HG02642 (cell line): ENCODE data around the gene SIDT1.
"Not testable (repeated sequence)": the region's sequence is repeated elsewhere in the genome, so short reads cannot be mapped to it uniquely, and the experiment has no call there.

ENCODE experiments used
- ATAC-seq: cut with Tn5 transposase; IDR thresholded peaks from one replicate; pipeline ENCODE4 v1.9.1; 2021; ENCODE audit warnings: mild to moderate bottlenecking; ENCODE audit not compliant: unreplicated experiment, poor library complexity

Gene SIDT1

DNA sequence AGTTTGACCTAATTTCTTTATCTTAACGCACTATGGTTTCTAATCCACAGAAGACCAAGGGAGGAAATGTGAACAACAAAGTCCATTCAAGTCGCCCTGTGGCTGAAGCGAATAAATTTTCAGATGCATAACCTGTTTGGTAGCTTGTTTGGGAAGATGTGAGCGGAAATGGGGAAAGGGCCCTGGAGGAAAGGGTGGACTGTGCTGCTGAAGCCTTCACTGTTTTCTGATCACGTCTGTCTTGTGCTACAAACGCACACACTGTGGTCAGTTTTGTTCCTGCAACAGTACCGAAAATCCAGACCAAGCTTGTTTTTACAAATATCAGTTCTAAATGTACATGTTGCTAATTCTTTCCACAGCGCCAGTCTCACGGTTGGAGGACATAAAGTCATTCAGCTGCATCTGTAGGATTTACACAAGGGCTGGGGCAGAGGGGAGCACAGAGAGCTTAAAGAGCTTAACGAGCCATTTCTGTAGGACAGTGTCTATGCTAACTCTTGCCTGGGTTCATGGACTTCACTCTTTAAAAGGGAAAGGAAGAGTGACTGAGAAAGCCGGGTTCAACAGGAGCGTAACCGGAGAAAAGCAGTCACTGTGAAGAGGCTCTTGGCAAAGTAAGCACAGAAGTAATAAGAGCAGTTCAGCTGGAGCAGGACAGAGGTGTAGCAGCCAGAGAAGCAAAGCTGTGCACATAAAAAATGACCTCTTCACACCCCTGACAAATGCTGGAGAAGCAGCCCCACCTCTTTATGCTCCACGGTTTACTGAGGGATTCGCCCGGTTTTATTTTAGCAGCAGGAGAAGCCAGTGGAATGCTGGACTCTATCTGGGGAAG, 97.4 kb downstream of the SIDT1 start:
- no peak for ATAC-seq

DNA sequence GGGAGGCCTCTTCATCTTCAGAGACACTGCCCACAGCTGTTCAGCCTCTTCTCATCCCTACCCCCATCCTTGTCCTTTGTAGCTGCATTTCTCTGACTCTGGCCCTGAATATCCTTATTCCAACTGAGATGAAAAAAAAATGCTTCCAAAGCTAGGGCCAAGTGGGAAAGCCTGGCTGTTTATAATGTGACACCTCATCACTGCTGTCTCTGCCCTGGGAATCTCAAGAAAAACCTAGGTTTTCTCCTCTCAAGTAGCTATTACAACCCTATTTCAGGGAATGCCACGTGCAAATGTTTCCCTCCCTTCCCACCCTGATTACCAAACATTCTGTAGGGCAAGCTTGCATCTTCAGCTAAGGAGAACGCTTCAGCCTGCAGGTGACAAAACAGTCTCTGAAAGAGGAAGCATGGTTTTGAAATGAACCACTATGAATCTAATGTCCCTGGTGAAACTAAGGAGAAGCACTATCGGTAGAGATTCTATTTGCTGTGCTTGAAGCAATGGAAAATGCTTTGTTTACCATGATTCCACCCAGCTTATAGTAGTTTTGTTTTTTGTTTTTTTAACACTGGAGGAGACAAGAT, 98.7 kb downstream of the SIDT1 start:
- no peak for ATAC-seq

DNA sequence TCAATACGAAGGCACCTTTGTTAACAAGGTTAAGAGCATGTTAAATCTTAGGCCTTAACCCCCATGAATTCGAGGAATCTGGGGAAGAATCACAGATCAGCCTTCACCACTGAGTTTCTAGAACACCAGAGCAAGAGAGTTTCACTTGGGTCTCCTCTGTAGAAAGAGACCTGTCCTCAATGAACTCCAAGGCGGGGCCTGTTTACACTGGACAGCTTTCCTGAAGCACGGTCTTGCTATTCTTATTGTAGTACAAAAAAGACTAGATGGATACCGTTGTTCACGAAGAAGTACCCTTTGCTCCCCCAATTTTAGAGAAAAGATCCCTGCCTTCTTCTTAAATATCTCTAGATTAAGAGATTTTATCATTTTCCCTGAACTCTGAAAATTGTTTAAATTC, 99.2 kb downstream of the SIDT1 start:
- no peak for ATAC-seq

DNA sequence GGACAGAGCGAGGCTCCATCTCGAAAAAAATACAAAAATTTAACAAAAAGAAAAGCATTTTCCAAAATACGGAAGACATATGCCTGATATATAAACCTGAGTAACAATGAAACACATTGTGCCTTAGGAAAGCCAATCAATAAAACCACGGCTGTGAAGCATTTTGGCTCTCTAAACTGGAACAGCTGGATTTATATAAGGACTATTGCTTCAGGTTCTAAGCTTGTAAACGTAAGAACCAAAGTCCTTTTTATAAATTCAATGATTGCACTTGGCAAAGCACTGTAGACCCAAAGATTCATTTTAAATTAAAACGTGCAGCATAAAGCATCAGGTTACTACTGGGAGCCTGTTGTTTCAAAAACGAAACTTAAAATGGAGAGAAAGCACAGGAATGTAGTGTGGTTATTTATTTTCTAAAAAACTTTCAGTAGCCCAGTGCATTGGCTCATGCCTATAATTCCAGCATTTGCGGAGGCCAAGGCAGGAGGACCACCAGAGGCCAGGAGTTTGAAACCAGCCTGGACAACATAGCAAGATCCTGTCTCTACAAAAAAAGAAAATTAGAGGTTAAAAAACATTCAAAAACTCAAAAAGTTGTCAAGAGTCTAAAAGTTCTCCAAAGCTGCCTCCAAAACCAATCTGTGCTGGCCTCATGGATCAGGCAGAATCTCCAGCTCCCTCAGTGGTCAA, 102.6 kb downstream of the SIDT1 start:
- no peak for ATAC-seq

DNA sequence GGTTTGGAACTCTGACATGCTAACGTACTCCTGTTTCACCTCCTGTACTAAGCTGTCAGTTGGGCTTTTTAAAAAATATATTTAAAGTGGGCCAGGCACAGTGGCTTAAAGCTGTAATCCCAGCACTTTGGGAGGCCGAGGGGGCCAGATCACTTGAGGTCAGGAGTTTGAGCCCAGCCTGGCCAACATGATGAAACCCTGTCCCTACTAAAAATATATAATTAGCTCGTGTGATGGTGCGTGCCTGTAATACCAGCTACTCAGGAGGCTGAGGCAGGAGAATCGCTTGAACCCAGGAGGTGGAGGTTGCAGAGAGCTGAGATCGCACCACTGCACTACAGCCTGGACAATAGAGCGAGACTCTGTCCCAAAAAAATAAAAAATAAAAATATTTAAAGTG, 103.7 kb downstream of the SIDT1 start:
- ATAC-seq: not testable (repeated sequence)

DNA sequence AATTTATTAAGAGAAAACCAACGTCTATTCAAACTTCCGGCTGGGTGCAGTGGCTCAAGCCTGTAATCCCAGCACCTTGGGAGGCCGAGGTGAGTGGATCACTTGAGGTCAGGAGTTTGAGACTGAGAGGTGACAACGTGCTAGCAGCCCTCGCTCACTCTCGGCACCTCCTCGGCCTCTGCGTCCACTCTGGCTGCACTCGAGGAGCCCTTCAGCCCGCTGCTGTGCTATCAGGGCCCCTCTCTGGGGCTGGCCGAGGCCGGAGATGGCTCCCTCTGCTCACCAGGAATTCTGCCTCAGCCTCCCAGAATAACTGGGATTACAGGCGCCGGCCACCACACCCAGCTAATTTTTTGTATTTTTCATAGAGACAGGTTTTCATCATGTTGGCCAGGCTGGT, 105.4 kb downstream of the SIDT1 start:
- ATAC-seq: no peak

DNA sequence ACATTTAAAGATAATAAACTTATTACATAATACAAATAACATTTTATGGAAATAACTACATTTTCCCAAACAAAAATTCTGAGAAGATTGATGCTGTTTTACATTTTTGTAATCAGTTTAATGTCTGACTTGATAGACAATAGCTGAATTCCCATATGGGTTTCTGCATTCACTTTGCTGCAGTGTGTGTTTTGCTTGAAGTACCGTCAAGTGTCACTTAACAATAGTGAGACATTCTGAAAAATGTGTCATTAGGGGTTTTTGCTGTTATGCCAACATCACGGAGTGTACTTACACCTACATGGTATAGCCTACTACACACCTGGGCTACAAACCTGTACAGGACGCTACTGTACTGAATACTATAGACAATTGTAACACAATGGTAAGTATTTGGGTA, 106.6 kb downstream of the SIDT1 start:
- ATAC-seq: no peak

DNA sequence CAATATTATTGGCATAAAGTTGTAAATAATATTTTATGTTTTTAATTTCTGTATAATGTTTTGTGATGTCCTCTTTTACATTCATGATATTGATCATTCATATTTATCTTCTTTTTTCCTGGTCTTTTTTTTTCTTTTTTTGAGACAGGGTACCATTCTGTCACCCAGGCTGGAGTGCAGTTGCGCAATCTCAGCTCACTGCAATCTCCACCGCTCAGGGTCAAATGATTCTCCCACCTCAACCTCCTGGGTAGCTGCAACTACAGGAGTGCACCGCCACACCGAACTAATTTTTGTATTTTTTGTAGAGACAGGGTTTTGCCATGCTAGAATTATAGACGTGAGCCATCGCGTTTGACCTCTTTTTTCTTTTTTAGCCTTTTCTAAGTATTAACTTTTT, 111.2 kb downstream of the SIDT1 start:
- no peak for ATAC-seq

DNA sequence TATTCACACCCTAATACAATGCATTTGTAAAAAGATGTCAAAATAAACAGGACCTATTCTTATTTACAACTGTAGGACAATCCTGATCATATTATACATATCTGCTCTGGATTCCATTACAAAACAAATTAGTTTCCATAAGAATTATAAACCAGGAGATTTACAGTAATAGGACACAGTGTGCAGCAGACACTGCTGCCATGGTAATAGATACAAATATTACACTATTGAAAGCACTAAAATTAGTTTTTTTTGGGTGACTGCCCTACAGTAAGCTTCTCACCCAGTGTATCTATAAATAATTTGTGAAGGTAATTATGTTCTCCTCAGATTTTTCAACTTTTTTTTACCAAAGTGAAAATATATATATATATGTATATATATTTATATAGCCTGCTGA, 116.2 kb downstream of the SIDT1 start:
- no peak for ATAC-seq

DNA sequence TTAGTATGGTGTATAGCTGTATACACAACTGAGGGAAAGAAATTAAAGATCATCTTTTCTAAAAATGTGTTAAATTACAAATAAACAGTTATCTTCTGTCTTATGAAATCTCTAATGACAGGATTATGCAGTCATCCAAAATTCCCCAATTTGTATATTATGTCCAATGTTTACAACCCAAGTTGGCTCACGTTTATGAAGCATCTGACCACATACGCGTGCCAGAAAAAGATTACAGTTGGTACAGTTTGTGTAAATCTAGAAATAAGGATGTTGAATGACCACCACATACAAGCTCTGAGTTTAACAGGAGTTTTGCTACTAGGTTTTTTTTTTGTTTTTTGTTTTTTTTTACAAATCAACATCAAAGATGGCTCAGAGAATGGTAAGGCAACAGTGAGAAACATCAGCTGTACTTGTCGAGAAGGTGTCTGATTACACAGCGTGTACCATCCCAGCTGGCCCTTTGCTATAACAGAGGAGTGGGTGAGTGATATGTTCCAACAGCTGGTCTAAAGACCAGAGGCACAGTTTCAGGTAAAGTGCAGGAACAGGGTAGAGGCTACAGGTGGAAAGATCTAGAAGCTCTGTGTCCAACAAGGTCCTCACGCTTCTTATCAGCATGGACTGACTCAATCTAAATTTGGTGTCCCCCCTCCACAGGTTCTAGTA, 117.0 kb downstream of the SIDT1 start:
- ATAC-seq: no peak

DNA sequence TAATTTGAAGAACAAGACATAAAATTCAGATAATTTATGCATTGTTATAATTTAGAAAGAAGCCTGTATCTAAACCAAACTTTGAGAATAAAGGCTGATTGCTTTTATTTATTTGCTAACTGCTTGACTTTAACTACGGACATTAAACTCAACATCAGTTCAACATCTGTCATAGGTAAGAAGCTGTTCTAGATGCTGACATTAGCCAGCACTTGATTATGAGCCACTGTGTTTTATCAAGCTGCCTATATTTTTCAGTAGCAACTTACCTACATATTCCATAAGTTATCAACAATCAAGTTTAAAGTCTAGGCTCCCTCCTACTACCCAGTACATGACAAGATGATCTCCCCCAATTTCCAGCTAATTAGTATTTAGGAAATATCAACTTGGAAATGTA, 122.0 kb downstream of the SIDT1 start:
- no peak for ATAC-seq

DNA sequence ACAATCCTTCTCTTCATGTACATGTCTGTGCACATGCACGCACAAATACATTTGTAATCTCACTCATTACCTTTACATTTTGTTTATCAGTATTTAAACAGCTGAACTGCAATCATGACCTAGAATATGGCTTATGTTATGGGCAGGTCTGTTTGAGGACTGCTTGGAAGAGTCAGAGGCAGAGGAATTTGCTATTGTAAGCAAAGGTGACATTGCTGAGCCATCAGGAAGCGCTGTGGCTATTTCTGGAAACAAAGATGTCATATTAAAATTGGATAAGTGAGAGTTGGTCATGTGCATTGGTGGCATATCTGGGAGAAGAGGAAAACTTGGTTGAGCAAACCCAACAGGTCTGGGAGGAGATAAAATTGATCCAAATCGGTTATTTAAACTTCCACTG, 122.5 kb downstream of the SIDT1 start:
- ATAC-seq: no peak

DNA sequence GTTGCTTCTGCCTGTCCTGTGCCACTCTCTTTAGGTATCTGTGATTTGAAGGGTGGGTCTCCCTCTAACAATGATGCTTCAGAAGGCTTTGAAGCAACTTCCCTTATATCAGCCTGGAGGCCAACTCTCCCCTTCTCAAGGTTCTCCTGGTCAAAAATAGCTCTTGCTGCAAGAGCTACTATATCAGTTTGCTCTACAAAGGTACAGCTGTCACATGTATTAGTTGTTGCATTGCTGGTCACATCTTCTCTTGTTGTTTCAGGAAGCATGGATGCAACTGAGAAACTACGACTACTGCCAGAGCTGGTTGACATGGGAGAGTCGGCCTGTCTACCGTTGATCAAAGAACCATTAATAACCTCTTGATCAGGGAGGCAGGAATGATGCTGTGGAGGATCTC, 125.8 kb downstream of the SIDT1 start:
- no peak for ATAC-seq

DNA sequence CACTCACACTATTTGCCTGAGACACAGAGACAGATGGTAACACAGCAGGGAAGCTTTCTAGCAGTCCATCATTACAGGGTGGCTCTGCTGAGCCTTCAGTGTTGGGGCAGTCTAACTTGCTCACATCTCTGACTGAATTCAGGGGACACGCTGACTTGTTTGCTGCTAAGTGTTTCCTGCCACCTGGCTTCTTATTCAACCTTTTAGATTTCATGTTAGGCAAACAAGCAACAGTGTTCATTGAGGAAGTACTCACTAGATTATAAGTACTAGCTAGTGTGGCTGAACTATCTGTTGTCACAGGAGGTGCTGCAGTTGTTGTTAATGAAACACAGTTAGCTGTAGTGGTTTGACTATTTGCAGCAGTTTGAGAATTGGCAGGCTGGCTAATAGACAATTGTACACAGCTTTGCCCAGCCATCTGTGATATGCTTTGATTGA, 126.8 kb downstream of the SIDT1 start:
- ATAC-seq: no peak

DNA sequence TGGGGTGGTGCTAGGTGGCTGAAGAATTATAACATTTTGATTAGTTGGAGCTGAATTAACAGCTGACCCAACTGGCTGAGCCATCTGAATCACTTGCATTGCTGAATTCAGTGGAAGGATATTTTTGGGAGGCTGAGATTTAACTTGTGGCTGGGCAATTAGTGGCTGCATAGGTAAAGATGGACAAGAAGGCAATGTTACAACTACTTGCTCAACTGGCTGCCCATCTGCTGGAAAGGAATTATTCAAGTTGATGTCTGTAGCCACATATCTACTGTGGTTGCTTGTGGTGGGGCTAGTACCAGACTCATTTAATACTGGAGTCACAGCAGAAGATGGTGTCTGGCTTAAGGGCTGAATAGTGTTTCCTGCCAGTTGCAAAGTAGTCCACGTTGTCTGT, 127.6 kb downstream of the SIDT1 start:
- ATAC-seq: no peak

DNA sequence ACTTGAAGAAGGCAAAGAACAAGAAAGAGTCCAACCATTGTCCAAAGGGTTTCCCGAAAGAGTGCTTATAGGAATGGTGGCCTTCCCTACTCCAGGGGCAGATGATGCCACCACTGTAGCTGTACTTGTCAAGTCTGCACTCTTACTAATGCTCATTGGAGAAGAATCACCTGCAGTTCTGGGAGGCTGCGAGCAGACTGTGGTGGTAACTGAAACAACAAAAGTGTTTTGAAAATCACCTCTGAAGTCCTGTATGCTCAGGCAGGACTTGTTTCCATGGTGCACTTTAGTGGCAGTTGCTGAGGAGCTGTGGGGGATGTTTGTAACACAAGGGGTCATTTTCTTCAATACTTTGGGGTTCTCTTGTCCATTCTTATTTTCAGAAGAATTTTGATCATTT, 128.1 kb downstream of the SIDT1 start:
- ATAC-seq: no peak

DNA sequence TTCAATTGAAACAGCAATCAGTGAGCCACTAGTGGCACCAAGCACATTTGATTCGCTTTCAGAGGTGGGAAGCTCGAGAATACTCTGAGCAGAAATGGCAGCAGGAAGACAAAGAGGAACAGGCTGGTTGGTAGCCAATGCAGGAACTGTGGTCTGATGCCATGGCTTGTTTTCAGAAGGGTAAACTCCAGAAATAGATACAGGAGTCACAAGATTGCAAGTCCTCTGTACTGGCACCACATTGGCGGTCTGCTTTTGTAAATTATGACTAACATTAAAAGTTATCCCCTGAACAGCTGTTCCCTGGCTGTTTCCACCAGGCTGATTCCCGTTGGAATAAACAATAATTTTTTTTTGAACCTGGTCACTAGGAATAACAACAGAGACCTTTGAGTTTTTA, 128.5 kb downstream of the SIDT1 start:
- no peak for ATAC-seq

DNA sequence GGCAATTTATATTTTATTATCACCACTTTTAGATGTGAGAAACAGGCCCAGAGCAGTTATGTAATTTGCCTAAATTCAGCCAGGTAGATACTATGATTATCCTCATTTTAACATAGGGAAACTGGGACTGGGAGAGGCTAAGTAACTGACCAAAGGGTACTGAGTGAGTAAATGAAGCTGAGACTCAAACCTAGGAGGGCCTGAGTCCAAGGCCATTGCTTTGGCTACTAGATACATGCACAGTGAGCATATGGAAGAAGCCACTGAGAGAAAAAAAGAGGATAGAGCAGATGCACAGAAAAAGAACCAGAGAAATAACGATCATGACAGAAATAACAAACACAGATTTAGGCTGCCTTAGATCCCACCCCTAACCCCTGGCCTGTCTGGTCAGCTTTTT, 130.5 kb downstream of the SIDT1 start:
- no peak for ATAC-seq

DNA sequence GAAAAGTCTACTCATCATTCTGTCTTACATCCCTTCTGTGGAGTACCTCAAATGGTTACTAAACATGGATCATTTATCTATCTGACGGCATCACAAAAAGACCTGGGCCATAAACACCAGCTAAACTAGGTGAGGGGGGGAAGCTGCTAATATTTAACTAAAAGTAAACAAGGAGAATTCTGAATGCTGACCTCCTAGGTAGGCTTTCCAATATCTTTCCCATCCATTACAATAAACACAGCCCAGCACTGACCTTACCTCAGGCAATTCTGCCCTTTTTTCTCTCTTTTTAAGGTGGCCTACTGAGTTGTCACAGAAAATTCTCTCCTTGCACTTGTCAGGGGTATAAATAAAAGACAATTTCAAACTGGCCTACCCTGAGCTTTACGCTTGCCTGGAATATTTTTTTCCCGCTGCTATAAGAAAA, 131.0 kb downstream of the SIDT1 start:
- ATAC-seq: no peak

DNA sequence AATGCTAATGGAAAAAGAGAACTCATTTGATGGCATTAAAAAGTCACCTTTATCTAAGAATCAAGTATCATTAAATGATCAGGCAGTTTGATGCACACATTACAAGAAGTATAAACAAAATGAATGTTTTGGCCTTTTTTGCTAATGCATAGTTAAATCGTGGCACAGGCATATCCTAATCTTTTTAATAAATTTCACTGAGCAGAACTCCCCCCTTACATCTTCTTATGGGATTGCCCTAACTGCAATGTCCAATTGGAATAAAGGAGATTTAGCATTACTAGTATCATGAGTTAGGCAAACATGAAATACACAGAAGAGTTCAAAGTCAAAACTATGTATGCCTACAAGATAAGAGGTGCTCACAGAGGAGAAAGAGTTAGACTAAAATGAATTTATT, 131.4 kb downstream of the SIDT1 start:
- ATAC-seq: no peak

DNA sequence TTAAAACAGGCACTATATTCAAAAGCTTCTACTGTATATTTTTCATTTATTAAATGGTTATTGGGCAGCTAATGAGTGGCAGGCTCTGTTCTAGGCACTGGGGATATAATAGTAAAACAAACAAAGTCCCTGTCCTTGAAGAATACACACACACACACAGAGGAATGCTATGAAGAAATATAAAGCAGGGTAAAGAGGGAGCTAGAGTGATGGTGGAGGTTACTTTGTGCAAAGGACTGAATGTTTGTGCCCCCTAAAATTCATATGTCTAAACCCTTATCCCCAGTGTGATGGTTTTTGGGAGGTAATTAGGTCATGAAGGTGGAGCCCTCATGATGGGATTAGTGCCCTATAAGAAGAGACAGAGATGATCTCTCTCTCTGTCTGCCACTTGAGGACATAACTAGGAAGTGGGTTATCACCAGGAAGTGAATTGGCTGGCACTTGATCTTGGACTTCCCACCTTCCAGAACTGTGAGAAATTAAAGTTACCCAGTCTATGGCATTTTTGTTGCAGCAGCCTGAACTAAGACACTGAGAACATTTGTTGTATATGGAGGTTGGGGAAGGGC, 132.3 kb downstream of the SIDT1 start:
- ATAC-seq: no peak
